GM19035 (cell line): ENCODE data around the gene WRAP73.
A peak's percentile ranks its signal among the peaks of the same experiment; 100 is the strongest.
"Not testable (repeated sequence)": the region's sequence is repeated elsewhere in the genome, so short reads cannot be mapped to it uniquely, and the experiment has no call there.

Experiments
- ATAC-seq: cut with Tn5 transposase; IDR thresholded peaks from one replicate; pipeline ENCODE4 v1.9.1; 2021; ENCODE audit not compliant: unreplicated experiment

The WRAP73 gene

DNA sequence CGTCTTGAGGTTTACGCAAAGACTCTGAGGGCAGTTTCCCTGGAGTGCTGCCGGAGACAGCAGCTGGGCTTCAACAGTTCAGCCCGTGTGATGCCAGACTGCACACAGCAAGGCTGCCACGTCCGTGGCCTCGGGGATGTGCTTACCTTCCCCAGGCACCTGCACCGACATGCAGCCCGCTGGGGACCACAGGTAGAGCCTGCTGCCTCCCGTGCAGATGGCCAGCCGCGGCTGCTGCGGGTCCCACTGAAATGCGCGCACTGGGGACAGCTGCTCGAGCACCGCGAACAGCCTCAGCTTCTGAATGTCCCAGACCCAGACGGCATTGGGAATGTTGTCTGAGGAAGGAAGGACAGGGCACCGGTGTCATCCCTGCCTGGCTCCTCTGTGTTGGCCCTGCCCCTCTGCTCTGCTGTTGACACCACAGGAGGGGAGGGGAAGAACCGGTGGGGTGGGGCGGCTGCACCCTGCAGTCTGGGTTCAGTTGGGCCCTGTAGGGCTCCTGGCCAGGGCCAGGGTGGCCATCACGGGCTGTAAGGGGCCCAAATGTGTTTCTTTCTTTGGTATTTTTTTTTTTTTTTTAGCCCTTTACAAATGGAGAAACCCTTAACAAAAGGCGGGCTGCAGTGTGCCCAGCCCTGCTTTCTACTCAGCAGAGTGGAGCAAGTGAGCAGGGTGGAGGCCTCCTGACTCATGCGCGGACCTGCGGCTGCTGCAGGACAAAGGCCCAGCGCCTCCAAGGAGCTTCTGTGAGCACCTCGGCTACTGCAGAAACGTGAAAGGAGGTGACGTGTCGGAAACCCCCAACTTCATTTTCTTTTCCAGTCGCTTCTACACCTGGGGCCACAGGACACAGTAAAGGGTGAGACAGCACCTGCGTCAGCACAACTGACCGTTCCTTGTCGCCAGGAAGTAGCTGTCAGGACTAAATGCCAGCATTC, 18.3 kb downstream of the WRAP73 start:
- ATAC-seq, result no peak

DNA sequence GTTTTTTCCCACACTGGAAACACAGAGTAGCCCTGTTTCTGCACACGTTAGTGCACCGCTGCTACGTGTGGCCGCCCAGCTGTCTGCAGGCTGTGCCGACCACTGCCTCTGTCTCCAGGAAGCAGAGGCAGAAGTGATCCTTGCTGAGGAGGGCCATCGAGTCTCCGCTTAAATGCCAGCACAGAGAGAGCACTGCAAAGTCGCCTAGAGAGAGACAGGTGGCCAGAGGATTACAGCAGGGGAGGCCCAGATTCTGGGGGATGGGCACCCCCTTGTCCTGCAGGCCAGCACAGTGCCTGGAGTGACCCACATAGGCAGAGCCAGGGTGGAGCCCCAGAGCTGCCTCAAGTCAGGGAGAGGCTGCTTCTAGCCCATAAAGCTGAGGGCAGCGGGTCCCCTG, 19.0 kb downstream of the WRAP73 start:
- ATAC-seq, result no peak

DNA sequence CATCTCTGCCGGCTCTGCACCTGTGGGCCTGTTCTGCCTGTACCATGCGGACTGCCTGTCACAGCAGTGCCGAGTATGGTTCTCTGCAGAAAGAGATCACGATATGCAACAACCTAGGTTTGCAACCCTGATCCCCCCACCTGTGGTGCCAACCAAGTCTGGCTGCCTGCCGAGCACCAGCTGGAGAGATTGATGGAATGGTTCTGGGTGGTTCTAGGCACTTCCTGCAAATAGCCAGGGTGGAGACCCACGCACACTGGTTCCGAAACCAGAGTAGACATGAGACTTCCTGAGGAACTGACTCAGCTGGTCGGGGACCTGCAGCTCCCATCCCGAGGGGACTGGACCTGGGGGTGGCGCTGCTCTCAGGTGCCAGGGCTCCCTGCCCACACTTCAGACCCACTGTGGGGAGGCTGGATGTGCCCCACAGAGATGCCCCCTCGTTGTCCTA, 19.7 kb downstream of the WRAP73 start:
- no peak for ATAC-seq

DNA sequence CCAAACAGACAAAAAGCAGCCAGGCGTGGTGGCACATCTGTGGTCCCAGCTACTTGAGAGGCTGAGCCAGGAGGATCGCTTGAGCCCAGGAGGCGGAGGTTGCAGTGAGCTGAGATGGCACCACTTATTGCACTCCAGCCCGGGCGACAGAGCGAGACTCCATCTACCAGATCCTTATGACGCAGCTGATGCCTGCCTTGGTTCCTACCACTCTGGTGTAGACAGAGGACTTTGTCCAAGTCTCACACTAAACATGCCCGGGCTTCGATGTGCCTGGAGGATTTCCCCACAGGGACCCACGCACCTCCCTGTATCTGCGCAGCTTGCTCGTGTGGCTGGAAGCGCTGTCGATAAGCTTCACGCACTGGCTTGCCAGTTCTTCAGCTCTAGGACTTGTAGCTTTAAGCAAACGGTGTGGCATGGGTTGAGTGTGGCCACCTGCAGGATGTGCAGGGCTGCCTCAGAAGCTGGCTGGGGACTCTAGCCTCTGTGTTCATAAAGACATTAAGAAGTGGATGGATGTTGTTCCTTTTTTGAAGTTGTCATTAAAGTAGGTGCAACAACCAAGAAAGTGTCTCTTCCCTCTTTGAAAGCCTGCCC, 20.2 kb downstream of the WRAP73 start:
- no peak for ATAC-seq

DNA sequence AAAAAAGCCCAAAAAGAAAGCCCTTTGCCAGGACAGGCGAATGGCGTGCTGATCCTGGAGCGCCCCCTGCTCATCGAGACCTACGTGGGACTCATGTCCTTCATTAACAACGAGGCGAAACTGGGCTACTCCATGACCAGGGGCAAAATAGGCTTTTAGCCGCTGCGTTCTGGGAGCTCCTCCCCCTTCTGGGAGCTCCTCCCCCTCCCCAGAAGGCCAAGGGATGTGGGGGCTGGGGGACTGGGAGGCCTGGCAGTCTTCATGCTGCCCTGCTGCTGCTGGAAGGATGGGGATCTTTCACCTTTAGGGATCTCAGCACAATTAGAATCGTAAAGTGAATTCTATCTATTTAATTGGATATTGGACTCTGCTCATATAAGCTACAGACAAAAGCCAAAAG, 21.5 kb downstream of the WRAP73 start:
- no peak for ATAC-seq

DNA sequence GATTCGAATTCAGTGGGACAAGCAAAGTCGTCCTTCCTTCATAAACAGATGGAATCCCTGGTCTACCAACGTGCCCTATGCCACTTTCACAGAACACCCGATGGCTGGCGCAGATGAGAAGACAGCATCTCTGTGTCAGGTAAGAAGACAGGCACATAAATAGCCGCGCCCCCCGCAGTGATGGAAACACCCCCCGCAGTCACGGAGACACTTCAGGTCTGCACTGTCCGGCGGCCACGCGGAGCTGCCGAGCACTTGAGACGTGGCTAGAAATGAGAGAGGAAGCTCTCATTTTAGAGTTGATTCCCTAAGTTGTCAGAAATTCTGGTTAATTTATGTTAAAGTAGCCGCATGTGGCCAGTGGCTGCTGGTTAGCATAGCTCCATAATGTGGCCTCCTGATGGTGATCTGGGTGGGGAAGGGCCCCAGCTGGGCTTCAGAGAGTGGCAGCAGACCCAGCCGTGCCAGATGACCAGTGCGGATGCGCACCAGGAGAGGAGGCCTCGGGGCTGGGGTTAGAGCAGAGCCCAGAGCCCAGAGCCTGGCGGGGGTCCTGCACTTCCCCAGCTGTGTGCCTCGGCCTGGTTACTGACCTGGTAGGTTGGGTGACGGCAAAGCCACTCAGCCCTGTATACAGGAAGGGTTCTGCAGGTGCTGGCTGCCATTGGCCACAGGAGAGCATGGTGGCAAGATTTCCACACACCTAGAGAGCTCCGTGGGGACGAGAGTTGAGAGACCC, 22.2 kb downstream of the WRAP73 start:
- ATAC-seq, result no peak

DNA sequence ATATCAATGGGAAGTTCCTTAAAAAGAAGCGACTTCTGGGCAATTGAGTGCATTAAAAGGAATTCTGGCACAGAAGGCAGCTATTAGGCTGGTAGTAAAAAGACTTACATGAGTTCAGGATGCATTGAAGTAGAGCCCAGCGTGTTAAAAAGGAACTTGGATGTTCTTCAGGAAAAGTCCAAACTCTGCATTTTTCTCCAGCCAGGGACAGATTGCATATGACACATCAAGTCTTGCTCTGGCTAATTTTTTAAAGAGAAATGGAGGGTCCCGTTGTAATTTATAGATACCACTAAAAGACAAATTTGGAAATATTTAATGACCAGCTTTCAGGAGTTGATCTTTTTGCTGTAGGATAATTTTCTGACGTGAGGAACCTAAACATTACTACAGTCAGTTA, 23.9 kb downstream of the WRAP73 start:
- no peak for ATAC-seq

DNA sequence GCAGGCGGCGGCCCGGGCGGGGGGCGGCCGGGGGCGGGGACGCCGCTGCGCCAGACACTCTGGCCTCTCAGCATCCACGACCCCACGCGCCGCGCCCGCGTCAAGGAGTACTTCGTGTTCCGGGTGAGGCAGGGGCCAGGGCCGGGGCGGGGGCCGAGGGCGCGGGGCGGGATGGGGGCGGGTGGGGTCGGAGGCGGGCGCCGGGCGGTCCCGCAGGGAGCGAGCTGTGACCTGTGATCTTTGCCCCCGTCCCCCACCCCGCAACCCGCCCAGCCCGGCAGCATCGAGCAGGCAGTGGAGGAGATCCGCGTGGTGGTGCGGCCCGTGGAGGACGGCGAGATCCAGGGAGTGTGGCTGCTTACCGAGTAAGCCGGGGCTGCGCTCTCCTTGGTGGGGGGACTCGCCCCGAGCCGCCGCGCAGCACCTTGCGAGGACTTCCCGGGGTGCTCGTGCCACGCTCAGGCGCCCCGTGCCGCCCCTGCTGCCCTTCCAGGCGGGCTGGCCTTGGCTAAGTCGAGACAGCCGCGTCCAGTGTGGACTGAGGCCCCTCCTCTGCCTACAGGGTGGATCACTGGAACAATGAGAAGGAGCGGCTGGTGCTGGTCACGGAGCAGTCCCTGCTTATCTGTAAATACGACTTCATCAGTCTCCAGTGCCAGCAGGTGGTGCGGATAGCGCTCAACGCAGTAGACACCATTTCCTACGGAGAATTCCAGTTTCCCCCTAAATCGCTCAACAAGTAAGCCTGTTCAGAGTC, 24.6 kb downstream of the WRAP73 start:
- peak; percentile 15 for ATAC-seq

DNA sequence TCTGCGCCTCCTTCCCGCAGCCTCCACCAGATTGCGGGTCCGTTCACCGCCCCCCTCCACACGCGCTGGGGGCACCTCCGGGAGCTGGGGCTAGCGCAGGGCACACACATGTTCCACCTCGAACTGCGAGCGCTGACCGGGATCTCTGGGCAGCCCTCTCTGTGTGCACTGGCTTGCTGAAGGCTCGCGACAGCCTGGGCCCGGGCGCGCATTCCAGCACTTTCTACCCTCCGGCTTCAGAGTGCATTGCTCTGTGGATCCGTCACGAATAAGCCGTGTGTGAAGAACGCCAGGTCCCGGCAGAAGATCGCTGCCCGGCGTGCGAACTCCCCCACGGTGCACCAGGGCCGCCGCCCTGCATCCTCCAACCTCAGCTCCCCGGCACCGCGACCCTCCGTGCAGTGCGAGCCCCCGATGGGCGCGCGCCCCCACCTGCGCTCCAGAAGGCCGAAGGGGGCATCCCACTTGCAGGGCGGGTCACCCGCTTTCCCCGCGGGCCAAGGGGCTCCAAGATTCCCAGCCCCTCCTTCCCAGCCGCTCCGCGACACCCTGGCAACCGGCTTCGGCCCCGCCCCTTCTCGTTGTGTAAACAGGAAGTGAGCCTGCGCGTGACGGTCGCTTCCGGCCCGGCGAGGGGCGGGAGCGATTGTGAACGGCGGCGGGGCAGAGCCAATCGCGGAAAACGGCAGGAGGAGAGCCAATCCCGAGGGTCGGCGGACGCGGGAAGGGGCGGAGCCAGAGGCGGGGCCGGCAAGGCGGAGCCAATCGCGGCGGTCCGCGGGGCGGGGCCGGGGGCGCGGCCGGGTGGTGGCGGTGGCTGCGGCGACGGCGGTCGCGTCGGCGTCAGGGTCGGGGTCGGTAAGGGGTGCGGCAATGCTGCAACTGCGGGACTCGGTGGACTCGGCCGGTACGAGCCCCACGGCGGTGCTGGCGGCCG, 25.4 kb downstream of the WRAP73 start, which contains the start of gene TPRG1L:
TPRG1L (plus strand) TSS at position 816 of the 937 bp plus-strand sequence; CDS start at position 874, 58 bp downstream.
- peak; percentile 94 for ATAC-seq

DNA sequence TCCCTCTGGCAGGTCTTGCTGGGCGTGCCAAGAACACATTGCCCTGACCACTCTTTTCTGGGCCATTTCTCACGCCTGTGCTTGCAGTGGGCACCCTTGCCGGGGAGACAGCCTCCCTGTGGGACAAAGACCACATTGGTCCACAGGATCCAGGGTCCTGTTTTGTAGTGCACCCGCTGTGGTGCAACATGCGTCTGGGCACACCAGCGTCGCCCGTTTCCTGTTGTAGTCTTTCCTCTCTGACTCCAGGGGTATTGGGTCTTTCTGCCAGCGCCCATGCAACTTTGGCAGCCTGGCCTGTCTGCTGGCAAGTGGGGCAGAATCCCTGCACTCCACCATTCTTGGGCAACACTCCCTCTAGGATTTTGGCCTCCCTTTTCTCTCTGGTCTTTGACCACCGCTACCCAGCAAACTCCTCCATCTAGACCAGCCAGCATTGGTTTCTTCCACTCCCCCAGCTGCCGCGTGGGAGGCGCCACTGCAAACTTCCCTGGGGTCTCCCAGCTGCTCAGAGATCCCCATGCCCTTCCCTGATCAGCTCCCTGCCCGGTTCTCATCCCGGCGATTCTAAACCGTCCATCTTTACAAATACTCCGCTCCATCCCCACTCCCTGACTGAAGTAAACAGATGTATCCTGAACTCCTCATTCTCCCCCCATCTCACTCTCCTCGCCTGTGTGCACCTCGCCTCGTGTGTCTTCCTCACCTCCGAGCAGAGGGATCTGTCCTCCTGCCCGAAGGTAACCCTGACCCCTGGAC, 26.3 kb downstream of the WRAP73 start:
- no peak for ATAC-seq

DNA sequence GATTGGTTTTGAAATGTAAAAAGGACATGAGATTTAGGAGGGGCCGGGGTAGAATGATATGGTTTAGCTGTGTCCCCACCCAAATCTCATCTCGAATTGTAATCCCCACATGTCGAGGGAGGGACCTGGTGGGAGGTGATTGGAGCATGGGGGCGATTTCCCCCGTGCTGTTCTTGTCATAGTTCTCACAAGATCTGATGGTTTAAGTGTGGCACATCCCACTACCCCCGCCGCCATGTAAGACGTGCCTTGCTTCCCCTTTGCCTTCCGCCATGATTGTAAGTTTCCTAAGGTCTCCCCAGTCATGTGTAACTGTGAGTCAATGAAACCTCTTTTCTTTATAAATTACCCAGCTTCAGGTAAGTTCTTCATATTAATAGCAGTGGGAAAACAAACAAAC, 27.8 kb downstream of the WRAP73 start:
- ATAC-seq, result not testable (repeated sequence)

DNA sequence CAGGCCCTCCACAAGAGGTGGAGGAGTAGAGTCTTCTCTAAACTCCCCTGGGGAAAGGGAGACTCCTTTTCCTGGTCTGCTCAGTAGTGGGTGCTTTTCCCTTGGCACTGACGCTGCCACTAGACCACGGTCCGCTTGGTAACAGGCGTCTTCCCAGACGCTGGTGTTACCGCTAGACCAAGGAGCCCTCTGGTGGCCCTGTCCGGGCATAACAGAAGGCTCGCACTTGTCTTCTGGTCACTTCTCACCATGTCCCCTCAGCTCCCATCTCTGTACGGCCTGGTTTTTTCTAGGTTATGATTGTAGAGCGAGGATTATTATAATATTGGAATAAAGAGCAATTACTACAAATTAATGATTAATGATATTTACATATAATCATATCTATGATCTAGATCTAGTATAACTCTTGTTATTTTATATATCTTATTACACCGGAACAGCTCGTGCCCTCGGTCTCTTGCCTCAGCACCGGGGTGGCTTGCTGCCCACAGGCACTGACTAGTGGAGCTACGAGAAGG, 28.7 kb downstream of the WRAP73 start:
- not testable (repeated sequence) for ATAC-seq

DNA sequence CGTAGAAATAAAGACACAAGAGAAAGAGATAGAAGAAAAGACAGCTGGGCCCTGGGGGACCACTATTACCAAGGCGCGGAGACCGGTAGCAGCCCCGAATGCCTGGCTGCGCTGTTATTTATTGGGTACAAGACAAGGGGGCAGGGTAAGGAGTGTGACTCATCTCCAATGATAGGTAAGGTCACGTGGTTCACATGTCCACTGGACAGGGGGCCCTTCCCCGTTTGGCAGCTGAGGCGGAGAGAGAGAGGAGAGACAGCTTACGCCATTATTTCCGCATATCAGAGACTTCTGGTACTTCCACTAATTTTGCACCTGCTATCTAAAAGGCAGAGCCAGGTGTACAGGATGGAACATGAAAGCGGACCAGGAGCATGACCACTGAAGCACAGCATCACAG, 29.2 kb downstream of the WRAP73 start:
- ATAC-seq, result no peak

DNA sequence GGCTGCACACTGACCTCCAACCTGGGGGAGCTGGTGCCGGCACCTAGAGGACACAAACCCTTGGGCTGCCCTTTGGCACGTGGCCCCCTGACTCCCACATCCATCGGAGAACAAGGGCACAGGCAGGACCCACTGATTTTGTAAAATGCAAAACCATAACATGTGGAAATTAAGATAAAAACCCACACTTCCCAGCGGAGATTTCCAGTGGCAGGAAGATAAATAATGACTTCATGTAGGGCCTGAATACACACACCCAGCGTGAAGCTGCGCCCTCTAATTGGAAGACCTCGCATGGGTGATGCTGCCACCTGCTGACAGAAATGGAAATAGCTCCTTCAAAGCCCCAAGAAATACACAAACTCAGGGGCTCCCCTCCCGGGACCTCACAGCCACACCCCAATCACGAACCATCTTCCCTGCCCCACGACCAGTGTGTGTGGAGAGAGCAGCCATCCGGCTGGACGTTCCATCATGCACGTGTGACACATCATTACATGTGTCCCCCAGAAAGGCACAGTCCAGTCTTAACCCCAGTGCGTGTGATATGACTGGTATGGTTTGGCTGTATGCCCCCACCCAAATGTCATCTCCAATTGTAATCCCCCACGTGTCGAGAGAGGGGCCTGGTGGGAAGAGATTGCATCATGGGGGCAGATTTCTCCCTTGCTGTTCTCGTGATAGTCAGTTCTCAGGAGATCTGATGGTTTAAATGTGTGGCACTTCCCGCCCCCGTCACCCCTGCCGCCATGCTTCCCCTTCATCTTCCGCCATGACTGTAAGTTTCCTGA, 30.8 kb downstream of the WRAP73 start:
- no peak for ATAC-seq

DNA sequence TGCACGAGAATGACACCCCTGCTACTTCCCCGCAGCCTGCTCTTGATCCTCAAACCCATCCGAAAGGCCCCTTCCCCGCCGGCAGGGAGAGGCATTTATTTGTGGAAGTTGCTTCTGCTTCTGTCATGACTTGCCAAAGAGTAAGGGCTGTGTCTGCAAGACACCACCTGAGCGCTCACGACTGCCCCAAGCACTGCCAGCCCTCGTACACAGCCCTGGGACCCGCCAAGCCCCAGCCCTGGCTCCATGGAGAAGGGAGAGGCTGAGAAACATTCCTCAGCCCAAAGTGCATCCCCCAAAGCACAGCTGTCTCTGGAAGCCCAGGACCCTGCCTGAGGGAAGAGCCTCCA, 31.4 kb downstream of the WRAP73 start:
- ATAC-seq, result no peak

DNA sequence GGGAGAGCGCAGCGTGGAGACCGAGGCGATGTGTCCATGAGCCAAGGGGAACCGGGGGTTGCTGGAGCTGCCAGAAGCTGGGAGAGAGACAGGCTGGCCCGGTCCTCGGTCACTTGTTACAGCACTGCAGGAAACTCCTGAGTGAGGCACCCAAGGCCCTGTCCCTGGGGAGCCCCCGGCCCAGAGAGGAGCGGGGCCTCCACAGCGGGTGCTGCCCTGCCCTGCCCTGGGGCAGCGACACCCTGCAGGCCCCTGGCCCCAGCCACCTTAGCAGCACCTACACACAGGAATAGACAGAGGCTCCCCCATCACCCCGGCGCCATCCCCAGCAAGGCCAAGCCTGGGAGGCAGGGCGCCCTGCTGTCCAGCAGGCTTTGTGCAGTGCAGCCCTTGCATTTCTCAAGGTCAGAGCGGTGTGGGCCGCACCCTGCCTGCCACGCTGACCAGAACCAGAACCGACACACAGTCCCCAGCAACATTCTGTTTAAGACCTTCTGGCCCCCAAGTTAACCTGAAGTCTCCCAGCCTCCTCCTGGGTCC, 32.0 kb downstream of the WRAP73 start:
- ATAC-seq, result no peak

DNA sequence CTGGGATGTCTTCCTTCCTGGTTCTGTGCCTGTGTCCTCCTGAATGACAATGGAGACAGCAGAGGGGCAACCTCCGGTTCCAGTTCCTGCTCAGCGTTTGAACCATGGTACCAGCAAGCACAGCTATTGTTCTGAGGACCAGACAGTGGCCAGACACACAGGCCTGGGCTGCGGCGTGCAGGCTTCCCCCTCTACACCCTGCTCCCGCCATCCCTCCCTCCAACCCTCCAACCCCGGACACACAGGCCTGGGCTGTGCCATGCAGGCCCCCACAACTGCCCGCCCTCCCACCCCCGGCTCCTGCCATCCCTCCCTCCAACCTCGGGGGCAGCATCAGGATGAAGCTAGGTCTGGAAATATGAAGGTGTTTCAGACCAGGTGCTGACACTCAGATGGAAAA, 33.0 kb downstream of the WRAP73 start:
- no peak for ATAC-seq
